GM19463 (cell line): ENCODE results near the gene MICAL2.

ENCODE experiments used
- ATAC-seq: cut with Tn5 transposase; IDR thresholded peaks from one replicate; pipeline ENCODE4 v1.9.1; 2021; ENCODE audit warnings: mild to moderate bottlenecking, moderate library complexity; ENCODE audit not compliant: unreplicated experiment

The MICAL2 gene

DNA sequence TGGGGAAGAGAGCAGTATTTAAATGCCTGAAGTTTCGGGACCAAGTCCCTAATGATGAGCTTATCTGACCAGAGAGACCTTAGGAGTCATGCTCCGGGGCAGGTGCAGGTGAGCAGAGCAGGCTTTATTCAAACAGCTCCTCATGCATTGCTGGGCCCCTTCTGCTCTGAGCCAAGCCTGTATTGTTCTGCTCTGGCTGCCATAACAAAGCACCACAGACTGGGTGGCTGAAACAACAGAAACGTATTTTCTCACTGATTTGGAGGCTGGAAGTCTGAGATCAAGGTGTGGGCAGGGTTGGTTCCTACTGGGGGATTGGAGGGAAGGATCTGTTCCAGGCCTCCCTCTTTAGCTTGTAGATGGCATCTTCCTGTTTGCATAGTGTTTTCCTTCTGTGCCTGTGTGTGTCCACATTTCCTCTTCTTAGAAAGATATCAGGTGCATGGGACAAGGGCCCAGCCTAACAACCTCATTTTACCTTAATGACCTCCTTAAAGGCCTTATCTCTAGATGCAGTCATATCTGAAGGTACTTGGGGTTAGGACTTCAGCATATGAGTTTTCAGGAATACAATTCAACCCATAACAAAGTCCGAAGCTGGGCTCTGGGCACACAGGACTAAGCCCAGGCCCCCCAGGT, 169.9 kb downstream of the MICAL2 start:
- ATAC-seq: no peak

DNA sequence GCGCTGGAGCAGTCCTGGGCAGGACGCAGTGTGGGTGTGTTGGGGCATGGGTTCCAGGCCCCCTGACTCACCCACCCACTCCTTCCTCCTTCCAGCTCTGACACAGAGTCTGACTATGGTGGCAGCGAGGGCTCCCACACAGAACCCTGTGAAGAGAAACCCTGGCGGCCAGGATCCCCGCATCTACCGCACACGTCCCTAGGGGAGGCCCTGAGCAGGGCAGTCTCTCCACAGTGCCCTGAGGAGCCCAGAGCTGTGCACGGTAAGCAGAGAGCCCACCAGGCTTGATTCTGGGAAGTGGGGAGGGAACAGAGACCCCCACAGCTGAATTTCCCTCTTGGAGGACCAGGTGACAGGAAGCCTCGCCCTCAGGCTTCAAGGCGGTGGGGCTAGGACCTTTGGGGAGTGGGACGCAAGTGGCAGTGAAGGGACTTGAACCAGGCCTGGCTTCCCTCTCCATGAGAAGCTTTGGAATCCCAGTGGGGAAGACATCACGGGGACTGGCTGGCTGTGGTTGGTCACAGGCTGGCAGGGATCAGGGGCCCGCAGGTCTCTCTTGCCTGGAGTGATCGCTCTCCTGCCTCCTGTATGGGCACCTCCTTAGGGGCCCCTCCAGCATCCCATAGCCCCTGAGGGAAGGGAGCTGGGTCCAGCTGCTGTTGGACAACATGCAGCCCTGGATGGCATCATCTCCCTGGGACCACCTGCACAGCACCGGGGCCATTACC, 170.6 kb downstream of the MICAL2 start:
- no peak for ATAC-seq

- ATAC-seq: peak; percentile 44
Measured at GRCh38 chr11:12281571-12282478, 171.4 kb downstream of the MICAL2 start.

DNA sequence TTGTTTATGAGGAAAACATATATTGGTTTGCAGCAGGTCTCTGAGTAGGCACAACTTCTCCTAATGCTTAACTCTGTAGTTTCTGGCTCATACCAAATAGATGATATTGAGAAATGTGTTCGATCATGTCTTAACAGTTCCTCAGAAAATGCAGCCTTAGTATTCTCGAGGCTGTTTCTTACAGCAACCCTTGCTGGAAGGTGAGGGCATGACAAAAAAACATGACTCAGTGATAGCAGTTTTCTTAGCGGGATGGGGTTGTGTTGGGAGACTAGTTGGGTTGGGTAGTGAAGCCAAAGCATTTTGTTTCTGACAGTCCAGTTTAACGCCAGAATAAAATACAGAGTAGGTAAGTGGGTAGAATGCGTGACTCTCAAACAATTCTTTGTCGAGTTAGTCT, 172.3 kb downstream of the MICAL2 start:
- no peak for ATAC-seq

DNA sequence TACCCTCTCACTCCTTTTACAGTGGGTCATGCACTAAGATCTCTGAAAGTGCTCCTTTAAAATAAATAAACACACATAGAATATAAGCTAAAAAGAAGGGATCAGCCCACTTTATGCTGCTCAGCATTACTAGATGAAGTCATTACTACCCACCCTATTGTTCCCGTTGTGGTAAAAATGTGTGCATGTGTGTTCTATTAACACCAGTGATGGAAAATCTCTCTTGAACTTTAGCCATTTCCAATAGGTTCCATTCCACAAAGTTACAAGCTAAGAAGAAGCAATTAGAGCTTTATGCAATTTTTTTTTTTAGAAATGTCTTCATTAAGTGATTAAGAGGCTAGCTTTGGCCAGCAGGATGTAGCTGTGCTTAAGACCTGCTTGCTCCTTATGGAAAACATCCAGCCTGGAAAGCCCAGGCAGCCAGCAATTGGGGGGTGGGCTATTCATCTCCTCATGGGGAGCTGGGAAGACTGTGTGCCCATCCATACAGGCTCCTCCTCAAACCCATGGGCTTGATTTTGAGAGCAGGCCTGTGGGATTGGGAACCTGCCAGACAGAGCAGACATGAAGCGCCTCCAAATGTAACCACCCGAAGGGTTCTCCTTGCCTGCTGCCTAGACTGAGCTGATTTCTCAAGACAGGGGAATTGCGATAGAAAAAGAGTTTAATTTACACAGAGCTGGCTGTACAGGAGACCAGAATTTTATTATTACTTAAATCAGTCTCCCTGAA, 174.1 kb downstream of the MICAL2 start:
- ATAC-seq: no peak

DNA sequence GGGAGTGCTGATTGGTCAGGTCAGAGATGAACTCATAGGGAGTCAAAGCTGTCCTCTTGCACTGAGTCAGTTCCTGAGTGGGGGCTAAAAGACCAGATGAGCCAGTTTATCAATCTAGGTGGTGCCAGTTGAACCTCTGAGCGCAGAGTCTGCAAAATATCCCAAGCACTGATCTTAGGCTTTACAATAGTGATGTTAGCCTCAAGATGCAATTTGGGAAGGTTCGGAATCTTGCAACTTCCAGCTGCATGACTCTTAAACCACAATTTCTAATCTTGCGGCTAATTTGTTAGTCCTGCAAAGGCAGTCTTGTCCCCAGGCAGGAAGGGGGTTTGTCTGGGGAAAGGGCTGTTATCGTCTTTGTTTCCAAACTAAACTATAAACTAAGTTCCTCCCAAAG, 174.7 kb downstream of the MICAL2 start:
- ATAC-seq: no peak

- ATAC-seq: no peak
Measured at GRCh38 chr11:12285811-12286222, 175.4 kb downstream of the MICAL2 start.

DNA sequence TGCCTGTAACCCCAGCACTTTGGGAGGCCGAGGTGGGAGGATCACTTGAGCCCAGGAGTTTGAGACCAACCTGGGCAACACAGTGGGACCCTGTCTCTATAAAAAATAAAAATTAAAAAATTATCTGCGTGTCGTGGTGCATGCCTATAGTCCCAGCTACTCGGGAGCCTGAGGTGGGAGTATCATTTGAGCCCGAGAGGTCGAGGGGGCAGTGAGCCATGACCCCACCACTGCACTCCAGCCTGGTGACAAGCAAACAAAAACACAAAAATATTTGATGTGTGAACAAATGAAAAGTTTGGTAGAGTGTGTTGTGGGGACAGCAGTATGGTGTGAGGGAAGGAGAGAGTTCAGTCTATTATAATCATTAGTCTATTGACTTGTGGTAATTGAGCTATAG, 176.2 kb downstream of the MICAL2 start:
- ATAC-seq: no peak

GRCh38 chr11:12287009-12287373, 176.6 kb downstream of the MICAL2 start:
- ATAC-seq: no peak

DNA sequence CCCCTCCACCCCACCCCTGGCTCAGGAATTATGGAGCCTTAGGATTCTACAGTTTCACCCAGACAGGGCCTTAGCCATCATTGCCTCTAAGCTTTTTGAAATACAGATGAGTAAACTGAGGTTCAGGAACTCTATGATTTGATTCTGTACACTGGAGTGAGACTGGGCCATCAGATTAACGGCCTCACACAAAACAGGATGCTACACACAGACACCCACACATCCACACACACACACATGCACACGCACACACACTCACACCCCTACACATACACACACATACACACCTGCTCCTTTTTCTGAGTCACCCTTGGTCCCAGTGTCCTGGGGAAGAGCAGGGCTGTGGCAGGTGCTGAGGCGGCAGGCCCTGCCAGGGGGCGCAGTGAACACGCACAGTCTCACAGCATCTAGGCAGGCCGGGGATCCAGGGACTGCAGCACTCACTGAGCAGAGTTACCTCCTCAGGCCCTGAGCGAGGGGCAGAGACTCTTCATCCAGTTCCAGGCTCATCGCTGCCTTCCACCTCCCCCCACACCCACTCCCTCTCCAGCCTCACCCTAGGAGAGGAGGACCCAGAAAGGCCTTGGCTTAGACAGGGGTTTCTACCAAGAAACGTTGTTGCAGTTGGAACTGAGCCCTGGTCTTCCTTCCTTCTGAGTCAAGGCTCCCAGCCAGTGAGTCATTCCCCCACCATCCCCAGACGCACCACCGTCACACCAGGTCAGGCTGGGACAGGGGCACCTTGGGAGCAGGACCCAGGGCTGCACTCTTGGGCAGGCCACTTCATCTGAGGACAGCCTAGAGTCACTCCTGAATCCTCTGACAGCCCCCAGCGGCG, 177.2 kb downstream of the MICAL2 start:
- no peak for ATAC-seq

- ATAC-seq: no peak
Measured at GRCh38 chr11:12288212-12288930, 178.0 kb downstream of the MICAL2 start.

GRCh38 chr11:12288931-12289666, 178.7 kb downstream of the MICAL2 start:
- ATAC-seq: no peak

DNA sequence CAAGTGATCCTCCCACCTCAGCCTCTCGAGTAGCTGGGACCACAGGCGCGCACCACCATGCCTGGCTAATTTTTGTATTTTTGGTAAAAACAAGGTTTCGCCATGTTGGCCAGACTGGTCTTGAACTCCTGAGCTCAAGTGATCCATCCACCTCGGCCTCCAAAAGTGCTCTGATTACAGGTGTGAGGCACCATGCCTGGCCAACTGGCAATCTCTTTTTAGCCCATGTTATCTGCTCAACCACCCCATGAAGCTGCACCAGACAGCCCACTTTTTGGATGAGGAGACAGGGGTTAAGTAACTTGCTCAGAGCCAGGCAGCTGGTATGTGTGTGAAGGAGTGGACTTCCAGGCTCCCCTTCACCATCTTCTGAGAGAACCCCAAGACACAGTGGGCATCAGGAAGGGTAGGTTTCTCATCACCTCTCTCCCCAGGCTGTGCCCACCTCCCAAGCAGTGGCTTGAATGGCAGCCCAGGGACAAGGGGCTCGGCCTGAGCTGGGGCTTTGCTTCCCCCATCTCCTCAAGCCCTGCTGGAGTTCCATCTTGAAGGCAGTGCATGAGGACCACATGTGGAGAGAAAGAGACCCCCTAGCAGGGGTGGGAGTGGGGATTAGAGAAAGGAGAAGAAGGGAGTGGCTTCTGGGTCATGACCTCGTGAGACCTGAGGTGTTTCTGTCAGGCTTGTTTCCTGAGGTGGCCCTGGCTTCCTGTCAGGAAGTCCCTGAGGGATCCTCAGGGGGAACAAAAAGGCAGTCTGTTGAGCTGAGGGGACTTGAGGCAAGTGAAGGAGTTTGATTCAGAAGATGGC, 179.5 kb downstream of the MICAL2 start:
- ATAC-seq: no peak

DNA sequence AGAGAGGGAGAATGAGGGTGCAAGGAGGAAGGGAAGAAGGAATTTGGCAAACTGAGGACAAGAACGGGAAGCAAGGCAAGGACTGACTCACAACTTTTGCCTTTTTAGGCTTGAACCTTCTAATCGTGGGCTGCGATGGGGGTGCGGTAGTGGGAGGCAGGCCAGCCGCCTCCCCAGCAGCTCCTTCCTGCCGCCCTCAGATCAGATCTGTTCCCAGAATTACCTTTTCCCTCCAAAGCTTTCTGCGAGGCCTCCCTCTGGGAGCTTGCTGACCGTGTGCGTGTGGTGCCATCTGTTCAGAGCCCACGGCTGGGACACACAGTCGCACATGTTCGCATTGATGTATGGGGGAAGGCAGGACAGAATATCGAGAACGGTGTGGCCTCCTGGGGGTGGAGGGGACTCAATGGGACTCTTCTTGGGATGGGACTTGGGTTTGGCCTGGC, 180.1 kb downstream of the MICAL2 start:
- no peak for ATAC-seq

DNA sequence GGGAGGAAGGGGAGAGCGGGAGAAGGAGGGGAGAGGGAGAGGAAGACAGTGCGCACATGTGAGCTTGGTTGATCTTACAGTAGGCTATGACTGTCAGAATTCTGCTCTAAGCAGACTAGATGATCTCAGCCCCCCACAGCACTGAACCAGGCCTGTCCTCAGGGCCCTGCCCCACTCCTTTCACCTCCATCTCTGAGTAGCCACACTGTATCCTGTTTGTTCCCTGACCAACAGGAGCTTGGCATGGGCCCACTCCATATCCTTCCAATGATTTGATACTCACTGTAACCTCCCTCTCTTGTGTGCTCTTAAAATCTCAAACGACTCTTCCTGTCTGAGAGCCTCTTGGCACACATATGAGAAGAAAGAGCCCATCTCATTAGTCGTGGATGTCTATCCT, 180.9 kb downstream of the MICAL2 start:
- ATAC-seq: no peak

DNA sequence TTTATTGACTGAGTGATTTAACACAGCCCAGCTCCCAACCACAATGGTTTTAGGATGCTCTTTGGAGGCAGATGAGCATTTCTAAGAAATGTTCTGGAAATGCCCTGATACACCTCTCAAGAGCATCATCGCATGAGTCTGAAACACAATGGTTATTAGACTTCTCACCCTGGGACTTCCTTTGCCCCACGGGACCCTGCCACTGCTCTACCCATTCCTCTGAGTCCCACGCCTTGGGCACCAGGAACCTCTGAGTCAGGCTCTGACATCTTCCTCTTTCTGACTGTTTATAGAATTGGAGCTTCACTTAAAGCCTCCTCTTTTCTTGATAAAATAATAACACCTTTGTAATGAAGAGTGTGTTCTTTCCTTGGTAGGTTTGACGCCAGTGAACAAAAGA, 181.4 kb downstream of the MICAL2 start:
- ATAC-seq: no peak

DNA sequence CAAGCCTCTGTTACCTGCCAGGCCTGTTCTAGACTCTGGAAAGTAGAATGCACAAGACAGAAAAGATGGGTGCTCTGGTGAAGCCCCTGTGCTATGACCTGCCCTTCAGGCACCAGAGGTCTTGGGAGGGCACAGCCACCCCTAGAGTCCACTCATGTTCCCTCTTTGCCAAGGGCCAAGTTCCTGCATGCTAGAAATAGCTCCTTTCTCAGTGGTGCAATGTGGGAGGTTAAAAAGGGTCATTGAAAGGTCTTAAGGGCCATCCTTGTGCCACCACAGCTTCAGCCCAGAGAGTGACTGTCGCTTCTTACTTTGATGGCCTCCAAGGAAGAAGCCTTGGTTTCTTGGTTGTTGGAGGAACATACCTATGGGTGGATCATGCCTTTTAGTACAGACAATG, 182.4 kb downstream of the MICAL2 start:
- ATAC-seq: no peak

DNA sequence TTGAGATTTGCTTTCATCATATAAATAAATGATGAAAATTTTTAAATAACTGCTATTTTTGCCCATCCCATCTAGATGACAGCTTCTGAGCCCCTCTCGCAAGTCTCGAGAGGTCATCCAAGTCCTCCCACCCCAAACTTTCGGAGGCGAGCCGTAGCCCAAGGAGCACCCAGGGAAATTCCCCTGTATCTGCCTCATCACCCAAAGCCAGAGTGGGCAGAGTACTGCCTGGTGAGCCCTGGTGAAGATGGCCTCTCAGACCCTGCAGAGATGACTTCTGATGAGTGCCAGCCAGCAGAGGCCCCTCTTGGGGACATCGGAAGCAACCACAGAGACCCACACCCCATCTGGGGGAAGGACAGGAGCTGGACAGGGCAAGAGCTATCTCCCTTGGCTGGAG, 183.1 kb downstream of the MICAL2 start:
- ATAC-seq: no peak
